Left kidney (tissue), 2 donors: ENCODE results near the gene HYAL3. TPM values are rescaled to one million over a fixed set of nuclear protein-coding genes. Genes with fewer than 3 reads are reported as not detected.
"Not testable (repeated sequence)": the region's sequence is repeated elsewhere in the genome, so short reads cannot be mapped to it uniquely, and the experiment has no call there.

Experiments used
- DNase-seq: peaks from one replicate; pipeline ENCODE4 v3.0.0-alpha.2; 2013
- polyA plus RNA-seq: library from polyadenylated mRNA; unstranded; fragments of 120-200 nt; gene quantifications from one replicate; pipeline ENCODE4 v1.2.1, GENCODE V29; 2013; ENCODE audit not compliant: insufficient read length

Gene HYAL3
- polyA plus RNA-seq, 1 donor = 4.1 TPM

DNA sequence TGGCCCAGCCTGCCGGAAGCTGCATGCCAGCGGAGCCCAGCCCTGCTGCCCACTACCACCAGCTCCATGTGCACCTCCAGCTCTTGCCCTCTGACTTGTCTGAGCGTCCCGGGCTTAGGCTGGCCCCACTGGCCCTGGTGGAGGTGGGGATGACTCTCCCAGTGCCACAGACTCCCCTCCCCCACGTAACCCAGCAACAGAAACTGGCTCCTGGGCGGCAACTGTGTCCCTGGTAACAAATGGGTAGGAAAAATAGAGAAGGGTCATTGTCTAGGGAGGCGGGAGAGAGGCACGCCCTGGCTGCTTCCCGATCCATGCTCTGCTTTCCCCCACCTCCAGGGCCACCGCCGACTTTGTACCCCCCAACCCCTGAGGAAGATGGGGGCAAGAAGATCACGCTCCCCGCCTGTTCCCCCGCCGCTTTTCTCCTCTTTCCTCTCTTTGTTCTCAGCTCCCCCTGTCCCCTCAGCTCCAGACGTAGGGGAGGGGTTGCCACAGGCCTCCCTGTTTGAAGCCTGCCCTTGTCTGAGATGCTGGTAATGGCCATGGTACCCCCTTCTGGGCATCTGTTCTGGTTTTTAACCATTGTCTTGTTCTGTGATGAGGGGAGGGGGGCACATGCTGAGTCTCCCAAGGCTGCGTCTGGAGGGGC lies 41.0 kb downstream of the HYAL3 start:
- no peak for DNase-seq

DNA sequence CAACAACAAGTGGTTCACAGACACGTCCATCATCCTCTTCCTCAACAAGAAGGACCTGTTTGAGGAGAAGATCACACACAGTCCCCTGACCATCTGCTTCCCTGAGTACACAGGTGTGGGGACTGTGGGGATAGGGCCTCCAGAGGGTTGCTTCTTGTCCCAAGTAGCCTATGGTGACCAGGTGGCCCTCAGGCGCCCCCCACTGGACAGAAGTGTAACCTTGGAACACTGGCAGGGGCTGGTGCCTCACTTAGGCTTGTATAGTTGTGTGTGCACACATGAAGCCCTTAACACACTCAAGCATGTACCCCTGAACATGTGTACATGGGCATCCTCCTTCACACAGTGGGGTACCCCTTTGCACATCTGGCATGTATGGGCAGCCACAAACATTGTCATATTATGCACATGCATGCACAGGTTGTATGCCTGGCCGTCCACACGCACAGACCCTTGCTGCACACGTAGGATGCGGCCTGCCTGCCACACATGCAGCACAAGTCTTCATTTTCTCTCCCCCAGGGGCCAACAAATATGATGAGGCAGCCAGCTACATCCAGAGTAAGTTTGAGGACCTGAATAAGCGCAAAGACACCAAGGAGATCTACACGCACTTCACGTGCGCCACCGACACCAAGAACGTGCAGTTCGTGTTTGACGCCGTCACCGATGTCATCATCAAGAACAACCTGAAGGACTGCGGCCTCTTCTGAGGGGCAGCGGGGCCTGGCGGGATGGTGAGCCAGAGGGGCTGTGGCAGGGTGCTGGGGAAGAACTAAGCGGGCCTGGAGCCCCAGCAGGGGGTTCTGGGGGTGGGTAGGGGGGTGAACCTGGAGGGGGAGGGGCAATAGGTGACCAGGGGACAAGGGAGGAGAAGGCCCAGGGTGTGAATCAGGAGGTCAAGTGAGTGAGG lies 42.0 kb downstream of the HYAL3 start:
- DNase-seq = no peak

DNA sequence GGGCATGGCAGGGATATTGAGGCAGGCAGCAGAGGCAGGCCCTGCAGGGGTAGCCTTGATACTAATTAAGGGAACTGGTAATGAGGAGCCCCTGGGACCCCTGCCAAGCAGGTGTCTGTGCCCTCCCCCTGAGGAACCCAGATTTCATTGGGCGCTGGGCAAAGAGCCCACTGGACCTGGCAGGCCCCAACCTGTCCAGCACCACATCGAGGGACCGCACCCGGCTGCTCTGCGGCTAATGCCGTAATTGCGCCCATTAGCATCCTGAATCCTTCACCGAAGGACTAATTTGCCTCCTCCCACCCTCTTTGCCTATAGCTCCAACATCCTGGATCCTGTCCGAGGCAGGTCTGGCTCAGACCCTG lies 44.0 kb downstream of the HYAL3 start:
- DNase-seq = no peak

DNA sequence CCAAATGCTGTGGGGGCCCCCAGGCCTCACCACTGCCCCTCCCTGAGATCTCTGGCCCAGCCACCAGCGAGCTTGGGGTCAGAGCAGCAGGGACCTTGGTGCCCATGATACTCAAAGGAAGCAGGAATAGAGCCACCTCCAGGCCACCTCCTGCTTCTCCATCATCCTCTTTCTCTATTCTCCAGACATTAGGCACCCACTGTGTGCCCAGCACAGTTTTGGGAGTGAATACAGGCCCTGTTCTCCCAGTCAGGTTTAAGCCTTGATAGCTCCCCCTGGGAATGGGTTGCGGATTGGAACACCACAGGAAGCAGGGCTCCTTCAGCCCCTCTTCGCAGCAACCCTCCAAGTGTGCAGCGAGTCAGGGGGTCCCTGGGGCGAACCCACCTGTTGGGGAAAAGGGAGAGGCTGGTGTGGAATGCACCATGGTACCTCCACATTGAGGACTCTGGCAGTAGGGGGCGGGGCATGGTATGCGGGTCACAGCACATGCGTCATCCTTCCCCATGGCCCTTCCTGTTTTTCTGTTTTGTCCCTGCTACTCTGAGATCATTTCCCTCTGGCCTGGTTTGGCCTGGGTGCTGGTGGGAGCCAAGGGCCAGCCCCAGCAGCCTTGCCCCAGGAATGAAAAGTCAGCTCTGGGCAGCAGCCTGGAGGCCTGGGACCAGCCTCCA lies 44.5 kb downstream of the HYAL3 start:
- no peak for DNase-seq

DNA sequence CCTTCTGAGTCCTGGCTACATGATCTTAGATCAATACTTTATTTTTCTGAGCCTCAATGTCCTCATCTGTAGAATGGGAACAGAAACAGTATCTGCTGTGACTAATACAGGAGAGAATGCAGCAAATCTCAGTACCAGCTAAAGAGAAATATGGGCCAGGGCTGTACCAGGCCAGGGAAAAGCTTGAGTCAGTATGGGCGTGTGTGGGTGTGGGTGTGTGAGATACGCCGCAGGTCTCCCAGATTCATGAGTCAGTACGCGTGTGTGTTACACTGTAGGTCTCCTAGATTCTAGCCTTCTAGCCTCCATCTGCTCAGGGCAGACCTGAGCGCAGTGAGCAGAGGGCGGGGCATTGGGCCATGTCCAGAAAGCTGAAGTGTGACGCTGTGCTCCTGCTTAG lies 48.0 kb downstream of the HYAL3 start:
- DNase-seq = no peak

DNA sequence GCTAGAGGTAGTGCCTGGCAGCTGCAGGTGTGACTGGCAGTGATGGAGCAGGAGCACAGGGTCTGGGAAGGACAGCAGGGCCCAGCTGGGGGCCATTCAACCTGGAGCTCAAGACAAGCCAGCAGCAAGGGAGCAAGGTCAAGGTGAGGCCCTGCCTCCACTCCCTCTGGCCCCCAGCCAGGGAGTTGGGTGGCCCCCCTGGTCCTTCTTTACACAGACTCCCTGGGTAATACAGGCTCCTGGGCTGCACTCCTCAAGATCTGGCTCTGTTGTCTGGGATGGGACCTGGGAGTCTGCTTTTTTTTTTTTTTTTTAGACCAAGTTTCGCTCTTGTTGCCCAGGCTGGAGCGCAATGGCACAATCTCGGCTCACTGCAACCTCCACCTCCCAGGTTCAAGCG lies 48.7 kb downstream of the HYAL3 start:
- DNase-seq = no peak

DNA sequence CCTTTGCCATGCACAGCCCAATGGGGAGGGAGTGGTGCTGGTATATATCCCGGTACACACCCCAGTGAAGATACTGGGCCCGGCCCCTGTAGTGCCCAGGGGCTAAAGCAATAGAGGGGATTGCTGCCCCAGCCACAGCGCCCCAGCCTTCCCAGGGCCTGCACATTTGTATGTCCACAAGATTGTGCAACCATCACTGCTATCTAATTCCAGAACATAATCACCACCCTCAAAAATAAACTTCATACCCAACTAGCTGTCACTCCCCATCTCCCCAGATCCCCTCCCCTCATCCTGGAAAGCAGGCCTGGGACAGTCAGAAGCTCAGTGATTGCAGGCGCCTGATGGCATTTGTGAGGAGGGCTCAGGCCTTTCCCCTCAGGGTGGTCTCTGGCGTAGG lies 49.7 kb downstream of the HYAL3 start:
- no peak for DNase-seq

DNA sequence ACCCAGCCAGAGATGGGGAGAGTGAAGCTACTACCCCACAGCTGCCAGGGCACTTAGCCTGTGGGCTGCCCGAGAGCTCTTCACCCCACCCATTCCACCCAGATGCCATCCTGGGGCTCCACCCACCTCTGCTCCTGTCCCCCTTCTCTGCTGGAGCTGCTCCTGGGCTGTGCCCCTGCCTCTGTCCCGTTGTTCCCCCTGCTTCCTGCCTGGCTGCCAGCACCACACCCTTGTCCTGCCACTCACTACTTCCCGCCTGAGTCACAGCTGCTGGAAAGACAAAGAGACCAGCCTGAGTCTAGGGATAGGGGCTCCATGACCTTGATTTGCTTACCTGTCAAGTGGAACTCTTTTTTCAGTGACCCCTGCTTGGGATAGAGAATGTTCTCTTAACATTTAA lies 50.8 kb downstream of the HYAL3 start:
- DNase-seq = no peak

DNA sequence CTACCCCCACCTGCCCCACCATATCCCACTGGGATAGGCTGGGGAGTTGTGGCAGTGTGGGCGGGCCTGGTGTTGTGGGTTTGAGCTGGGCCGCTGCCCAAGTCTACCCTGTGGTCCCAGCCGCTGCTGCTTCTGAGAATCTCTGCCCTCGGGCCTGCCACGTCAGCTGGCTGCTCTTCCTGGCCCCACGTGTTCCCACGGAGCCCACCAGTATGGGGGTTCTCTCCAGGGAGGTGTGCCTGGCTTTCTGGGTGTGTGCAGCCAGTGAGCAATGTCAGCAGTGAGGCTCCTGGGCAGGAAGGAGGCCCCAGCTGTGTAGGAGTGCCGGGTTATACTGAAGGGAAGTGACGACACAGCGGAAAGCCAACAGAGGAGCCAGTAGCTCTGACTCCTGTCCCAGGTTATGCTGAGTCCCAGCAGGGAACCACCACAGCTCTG lies 52.7 kb downstream of the HYAL3 start:
- no peak for DNase-seq

DNA sequence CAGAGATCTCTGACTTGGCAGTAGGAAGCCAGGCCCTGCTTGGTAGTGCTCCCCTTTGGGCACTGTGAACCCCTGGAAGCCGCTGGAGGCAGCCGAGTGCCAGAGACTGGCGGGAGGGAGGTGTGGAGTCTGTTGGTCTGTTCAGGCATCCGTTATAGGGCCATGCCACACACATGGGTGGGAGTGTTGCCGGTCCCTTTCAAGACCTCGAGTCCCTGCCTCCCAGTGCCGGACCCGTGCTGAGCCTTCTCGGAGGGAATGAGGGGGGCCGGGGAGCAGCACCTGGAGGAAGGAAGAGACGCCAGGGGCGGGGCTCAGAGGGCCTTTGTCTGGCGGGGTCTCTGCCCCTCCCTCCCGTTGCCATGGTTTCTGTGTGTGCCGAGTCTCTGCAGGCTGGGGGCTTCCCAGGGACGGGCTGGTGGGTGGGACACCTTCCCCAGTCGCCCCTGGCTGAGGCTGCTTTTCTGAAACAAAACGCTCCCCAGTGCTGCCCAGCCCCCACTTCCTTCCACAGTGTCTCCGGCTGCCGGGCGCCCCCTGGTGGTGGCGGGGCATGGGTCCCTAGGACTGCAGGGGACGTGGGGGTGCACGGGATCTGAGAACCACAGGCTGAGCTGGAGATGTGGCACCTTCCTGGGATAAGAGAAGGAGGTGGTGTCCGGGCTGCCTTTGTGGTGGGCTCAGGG lies 53.2 kb downstream of the HYAL3 start:
- peak; percentile 93 for DNase-seq

DNA sequence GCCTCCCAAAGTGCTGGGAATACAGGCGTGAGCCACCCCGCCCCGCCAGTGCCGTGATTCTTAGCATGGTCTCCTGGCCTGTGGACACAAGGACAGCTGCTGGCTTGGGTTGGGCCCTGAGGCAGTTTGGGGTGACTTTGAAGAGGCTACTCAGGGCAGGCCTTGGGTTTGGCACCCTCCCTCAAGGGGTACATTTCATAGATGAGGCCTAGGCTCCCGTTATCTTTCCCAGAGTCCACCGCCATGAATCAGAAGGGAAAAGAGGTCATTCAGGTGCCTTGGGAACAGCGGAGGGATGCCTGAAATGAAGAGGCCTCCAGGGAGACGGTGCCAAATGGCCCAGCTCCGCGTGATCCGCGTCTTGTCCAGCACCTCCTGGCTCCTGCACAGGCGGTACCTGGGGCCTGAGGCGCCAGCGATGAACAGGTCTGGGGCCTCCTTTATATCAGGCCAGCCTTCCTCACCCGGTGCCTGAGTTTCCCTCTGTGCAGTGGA lies 53.9 kb downstream of the HYAL3 start:
- no peak for DNase-seq

DNA sequence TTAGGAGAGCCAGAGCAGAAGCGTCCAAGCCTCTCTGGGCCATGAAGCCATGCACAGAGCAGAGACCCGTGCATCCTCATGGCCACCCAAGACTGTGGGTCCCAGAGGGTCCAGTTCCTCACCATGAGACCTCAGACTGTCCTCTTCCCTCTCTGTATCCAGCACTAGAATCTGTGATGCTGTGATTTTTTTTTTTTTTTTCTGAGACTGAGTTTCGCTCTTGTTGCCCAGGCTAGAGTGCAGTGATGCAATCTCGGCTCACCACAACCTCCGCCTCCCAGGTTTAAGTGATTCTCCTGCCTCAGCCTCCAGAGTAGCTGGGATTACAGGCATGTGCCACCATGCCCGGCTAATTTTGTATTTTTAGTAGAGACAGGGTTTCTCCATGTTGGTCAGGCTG lies 54.4 kb downstream of the HYAL3 start:
- DNase-seq = not testable (repeated sequence)

DNA sequence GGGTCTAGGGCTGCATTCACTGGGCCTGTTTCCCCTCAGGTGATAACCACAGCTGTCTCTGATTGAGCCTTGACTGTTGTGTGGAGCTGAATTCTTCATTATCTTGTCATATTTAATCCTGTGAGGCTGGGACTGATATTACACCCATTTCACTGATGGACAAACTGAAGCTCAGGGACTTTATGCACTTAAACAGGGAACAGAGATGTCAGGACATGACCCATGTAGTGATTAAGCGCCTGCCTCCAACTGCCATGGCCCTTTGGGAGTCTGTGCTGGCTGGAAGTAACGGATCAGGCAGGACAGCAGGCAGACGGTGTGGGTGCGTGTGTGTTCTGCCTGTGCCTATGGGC lies 55.7 kb downstream of the HYAL3 start:
- DNase-seq = no peak

DNA sequence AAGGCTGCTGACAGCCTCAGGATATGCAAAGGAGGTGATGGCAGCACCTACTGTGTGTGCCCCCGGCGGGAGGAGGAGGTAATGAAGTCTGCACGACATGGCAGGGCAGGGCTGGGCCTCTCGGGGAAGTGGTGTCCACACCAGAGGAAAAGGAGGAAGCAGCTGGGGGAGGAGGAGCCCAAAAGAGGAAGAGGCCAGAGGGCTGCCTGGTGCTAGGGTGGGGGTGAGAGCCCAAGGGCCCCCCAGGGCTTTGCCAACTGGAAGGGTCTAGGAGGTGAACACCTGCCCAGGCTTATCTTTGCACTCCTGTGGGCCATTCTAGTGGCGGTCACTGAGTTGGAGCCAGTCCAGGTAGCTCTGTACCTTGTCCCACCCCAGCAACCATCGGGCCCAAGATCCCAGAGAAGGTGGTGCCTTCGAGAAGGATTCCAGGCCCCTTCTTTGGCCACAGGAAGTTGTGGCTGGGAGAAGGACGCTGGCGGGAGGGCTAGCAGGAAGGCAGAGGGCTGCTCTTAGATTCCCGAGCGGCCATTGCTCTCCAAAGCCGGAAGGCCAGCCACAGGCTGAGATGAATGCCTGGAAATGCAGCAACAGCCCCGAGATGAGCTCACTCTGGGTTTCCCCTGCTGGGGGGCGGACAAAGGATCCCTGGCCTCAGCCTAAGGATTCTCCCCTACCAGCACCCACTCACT lies 56.2 kb downstream of the HYAL3 start:
- no peak for DNase-seq

Other genes starting within 250 kb of the HYAL3 start
- 401 TPM for gene RBM5, start 210.5 kb downstream of the HYAL3 start, polyA plus RNA-seq
- 69.8 TPM for gene SEMA3F, start 144.1 kb downstream of the HYAL3 start, polyA plus RNA-seq
- gene GNAT1, start 107.8 kb downstream of the HYAL3 start, polyA plus RNA-seq = not detected
- 9.4 TPM for gene SLC38A3, start 94.1 kb downstream of the HYAL3 start, polyA plus RNA-seq
- gene GNAI2, start 63.2 kb downstream of the HYAL3 start, polyA plus RNA-seq = 181 TPM
- 78.6 TPM for gene SEMA3B, start 30.3 kb downstream of the HYAL3 start, polyA plus RNA-seq
- gene LSMEM2, start 20.3 kb downstream of the HYAL3 start, polyA plus RNA-seq = 0.58 TPM
- gene IFRD2, start 7.0 kb downstream of the HYAL3 start, polyA plus RNA-seq = 37.0 TPM
- 9.8 TPM for gene NAA80, start within 50 bp of the HYAL3 start, polyA plus RNA-seq
- 6.5 TPM for gene HYAL1, start 4.2 kb upstream of the HYAL3 start, polyA plus RNA-seq
- gene HYAL2, start 23.3 kb upstream of the HYAL3 start, polyA plus RNA-seq = 53.6 TPM
- 22.0 TPM for gene TUSC2, start 28.8 kb upstream of the HYAL3 start, polyA plus RNA-seq
- 19.6 TPM for gene RASSF1, start 41.4 kb upstream of the HYAL3 start, polyA plus RNA-seq
- 4.2 TPM for gene ZMYND10, start 46.3 kb upstream of the HYAL3 start, polyA plus RNA-seq
- 34.8 TPM for gene NPRL2, start 51.4 kb upstream of the HYAL3 start, polyA plus RNA-seq
- gene CYB561D2, start 51.5 kb upstream of the HYAL3 start, polyA plus RNA-seq = 14.1 TPM
- gene TMEM115, start 60.1 kb upstream of the HYAL3 start, polyA plus RNA-seq = 28.6 TPM
- gene CACNA2D2, start 204.2 kb upstream of the HYAL3 start, polyA plus RNA-seq = 14.6 TPM